ENCODE data around the gene FBLN2.

Gene FBLN2

GRCh38 chr3:13584901-13585300 lies 36.0 kb downstream of the FBLN2 start:
- no peak for TF ChIP-seq CTCF (IDR thresholded peaks at IDR 0.05; ENCODE audit: low read depth, low read length)

GRCh38 chr3:13587442-13587841 lies 38.5 kb downstream of the FBLN2 start:
- TF ChIP-seq CTCF (IDR thresholded peaks at IDR 0.05; ENCODE audit: low read depth, low read length), result no peak
- DNase-seq (ENCODE audit: extremely low read depth, low read depth), result no peak

More at GRCh38 chr3:13584901-13585300, 36.0 kb downstream of the FBLN2 start:
- DNase-seq (ENCODE audit: extremely low read depth, low read depth), result no peak

- TF ChIP-seq CTCF (IDR thresholded peaks at IDR 0.05; ENCODE audit: low read depth, low read length), result no peak
- DNase-seq (ENCODE audit: extremely low read depth, low read depth), result no peak
Observed at GRCh38 chr3:13588221-13588701, 39.3 kb downstream of the FBLN2 start.

- TF ChIP-seq CTCF (IDR thresholded peaks at IDR 0.05; ENCODE audit: low read depth, low read length), result no peak
- DNase-seq (ENCODE audit: extremely low read depth, low read depth), result no peak
Observed at GRCh38 chr3:13588993-13589392, 40.1 kb downstream of the FBLN2 start.

GRCh38 chr3:13590841-13591520 lies 42.1 kb downstream of the FBLN2 start:
- DNase-seq (ENCODE audit: extremely low read depth, low read depth), result no peak
- TF ChIP-seq CTCF (IDR thresholded peaks at IDR 0.05; ENCODE audit: low read depth, low read length), result no peak

- no peak for TF ChIP-seq CTCF (IDR thresholded peaks at IDR 0.05; ENCODE audit: low read depth, low read length)
- no peak for DNase-seq (ENCODE audit: extremely low read depth, low read depth)
Observed at GRCh38 chr3:13593615-13594014, 44.7 kb downstream of the FBLN2 start.

- no peak for DNase-seq (ENCODE audit: extremely low read depth, low read depth)
Observed at GRCh38 chr3:13594146-13594545, 45.2 kb downstream of the FBLN2 start.

More at GRCh38 chr3:13594146-13594545, 45.2 kb downstream of the FBLN2 start:
- no peak for TF ChIP-seq CTCF (IDR thresholded peaks at IDR 0.05; ENCODE audit: low read depth, low read length)
